ENCODE data around the gene KYNU. TPM values are rescaled to one million over a fixed set of nuclear protein-coding genes. Genes with fewer than 3 reads are reported as not detected.

Gene KYNU
- total and polyA plus RNA-seq, 9 of the 15 experiments (the other 6 are each of a cell fraction or from before 2014, with no cell fraction given), result 2.6 to 11.6 (median 7.2) TPM

DNA sequence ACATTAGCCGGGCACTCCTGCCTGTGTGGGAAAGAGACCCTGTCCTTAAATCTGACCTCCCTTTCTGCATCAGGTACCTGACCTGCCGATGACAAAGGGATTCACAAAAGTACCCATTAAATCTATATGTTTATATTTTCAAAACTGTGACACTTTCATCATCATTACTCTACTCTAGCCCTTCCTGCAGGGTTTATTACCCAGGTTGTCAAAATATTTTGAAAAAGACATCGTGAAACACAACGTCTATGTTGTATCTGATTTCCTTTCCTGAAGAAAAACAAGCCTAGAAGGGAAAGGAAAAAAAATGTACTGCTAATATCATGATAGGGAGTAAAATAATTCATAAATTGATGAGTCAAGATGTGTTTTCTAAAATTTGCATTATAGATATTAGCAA, 15.2 kb upstream of the KYNU start (continued):
- TF ChIP-seq MGA (IDR thresholded peaks at IDR 0.05), result no peak

Data from K562 (cell line).